ENCODE results near the gene DNAJC16.

Gene DNAJC16

GRCh38 chr1:15540186-15540585 lies 13.5 kb downstream of the DNAJC16 start:
- DNase-seq (ENCODE audit: low read depth) = no peak

DNA sequence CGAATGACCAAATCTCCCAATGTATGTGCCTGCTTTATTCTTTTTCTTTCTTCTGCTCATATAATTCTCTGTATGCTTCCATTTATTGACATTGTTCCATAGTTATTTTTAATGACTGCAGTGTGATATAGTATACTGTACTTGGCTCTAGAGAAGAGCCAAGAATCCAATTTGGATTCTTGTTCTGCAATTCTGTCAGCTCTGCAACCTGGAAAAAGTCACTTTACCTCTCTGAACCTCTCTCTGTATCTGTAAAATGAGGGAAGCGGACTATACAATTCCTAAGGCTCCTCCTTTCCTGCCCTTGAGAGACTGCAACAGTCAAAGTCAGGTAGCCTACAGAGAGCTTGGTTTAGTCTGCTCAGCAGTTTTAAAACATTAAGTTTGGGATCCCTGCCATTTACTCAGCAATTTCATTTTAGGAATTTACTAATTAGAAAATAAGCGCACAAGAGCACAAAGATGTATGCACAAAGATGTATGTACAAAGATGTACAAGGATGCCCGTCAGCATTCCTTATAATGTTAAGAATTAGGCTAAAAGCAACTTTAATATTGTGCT lies 14.7 kb downstream of the DNAJC16 start:
- DNase-seq (ENCODE audit: low read depth) = no peak

GRCh38 chr1:15542388-15543250 lies 16.0 kb downstream of the DNAJC16 start:
- DNase-seq (ENCODE audit: low read depth) = no peak

GRCh38 chr1:15543251-15543588 lies 16.6 kb downstream of the DNAJC16 start:
- no peak for DNase-seq (ENCODE audit: low read depth)

DNA sequence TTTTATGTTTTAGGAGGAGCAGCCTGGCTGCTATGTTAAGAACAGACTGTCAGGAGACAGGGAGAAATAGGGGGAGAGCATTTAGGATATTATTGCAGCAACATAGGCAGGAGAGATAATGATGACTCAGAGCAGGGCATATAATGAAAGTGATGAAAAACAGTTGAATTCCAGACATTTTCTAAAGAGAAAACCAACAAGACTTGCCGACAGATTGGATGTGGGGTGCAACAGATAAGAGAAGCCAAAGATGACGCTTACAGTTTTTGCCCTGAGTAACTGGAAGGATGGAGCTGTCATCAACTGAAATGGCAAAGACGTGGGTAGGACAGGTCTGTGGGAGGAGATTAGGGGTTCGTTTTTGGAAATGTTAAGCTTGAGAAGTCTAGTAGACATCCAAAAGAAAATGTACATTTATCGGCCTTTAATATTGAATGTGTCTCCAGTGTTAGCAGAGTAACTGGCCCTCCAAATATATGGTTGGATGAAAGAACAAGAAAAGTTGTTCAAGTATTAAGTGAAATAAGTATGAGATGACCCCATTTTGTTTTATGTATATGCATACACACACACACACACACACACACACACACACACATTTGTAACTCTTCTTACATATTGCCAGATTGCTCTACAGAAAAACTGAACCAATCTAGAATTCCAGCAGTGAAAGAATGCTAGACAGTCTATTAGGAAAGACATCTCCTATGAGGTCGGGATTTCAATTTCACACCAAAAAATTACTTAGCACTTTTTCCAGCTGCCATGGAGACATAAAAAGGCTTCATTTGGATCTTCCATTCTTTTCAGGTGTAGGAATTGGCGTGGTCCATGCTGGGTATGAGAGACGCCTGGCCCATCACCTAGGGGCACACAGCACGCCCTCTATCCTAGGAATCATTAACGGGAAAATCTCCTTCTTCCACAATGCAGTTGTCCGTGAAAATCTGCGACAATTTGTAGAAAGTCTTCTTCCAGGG lies 17.2 kb downstream of the DNAJC16 start:
- DNase-seq (ENCODE audit: low read depth) = no peak

DNA sequence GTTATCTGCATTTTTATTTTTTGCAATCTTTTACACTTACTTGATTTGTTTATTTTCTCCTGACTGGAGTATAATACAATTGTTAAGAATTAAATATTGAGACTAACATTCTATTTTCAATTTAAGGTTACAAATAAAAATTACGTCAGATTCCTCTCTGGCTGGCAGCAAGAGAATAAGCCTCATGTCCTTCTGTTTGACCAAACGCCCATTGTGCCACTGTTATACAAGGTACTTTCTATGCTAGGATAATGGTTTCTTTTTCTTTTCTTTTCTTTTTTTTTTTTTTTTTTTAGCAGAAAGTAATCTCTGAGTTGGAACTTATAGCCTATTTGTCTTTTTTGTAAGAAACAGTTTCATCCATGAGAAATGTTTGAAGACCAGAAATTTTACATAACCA lies 20.0 kb downstream of the DNAJC16 start:
- no peak for DNase-seq (ENCODE audit: low read depth)

DNA sequence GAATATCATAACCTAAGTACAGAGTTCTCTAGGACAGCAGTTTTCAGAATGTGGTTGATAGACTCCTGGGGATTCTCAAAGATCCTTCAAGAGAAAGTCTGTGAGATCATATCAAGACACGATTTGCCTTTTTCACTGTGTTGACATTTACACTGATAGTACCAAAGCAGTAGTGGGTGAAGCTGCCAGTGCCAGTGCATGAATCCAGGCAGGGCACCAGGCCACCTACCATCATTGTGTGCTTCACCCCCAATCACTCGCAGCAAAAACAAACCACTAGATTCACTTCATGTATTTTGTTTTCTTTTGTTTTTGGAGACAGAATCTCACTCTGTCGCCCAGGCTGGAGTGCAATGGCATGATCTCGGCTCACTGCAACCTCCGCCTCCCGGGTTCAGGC lies 23.9 kb downstream of the DNAJC16 start:
- no peak for DNase-seq (ENCODE audit: low read depth)

- no peak for DNase-seq (ENCODE audit: low read depth)
Measured at GRCh38 chr1:15557008-15557407, 30.4 kb downstream of the DNAJC16 start.

GRCh38 chr1:15557594-15557993 lies 30.9 kb downstream of the DNAJC16 start:
- no peak for DNase-seq (ENCODE audit: low read depth)

GRCh38 chr1:15558516-15558915 lies 31.9 kb downstream of the DNAJC16 start:
- DNase-seq (ENCODE audit: low read depth) = no peak

GRCh38 chr1:15559189-15559810 lies 32.7 kb downstream of the DNAJC16 start:
- no peak for DNase-seq (ENCODE audit: low read depth)

- no peak for DNase-seq (ENCODE audit: low read depth)
Measured at GRCh38 chr1:15568387-15569073, 41.9 kb downstream of the DNAJC16 start.

DNA sequence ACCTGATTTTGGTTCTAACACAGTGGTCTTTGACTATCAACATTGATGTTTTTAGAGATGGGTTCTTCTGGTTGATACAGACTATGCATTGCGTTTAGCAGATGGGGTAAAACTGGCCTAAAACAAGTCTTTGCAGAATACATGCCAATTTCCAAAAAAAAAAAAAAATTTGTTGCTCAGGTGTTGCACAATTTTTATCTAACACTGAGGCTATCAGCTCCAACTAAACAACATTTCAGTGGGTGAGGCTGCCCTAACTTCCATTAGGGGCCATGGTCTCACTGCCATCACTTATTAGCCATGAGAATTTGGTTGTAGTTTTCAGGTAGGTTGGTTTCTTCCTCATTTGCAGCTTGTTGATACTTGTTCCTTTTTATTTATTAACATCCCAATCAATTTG lies 44.2 kb downstream of the DNAJC16 start:
- DNase-seq (ENCODE audit: low read depth) = no peak

DNA sequence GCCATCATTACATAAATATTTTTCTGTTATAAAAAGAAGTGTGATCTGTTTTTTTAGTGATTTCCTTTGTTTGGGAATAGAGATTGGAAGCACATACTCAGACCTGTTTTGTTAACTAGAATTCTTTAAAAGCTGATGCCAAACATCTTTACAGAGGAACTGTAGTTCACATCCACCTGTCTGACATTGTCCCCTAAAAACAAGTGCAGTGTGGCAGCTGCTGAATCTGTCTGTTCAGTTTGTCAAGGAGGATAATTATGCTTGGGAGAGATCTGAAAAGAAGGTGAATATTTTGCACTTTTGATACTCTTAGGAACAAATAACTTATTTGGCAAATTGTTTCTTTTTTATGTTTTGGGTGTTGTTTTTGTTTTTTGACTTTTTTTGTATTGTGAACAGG lies 44.6 kb downstream of the DNAJC16 start:
- DNase-seq (ENCODE audit: low read depth) = no peak

- DNase-seq (ENCODE audit: low read depth) = no peak
Measured at GRCh38 chr1:15573477-15573876, 46.8 kb downstream of the DNAJC16 start.

GRCh38 chr1:15574741-15575140 lies 48.1 kb downstream of the DNAJC16 start:
- DNase-seq (ENCODE audit: low read depth) = no peak

DNA sequence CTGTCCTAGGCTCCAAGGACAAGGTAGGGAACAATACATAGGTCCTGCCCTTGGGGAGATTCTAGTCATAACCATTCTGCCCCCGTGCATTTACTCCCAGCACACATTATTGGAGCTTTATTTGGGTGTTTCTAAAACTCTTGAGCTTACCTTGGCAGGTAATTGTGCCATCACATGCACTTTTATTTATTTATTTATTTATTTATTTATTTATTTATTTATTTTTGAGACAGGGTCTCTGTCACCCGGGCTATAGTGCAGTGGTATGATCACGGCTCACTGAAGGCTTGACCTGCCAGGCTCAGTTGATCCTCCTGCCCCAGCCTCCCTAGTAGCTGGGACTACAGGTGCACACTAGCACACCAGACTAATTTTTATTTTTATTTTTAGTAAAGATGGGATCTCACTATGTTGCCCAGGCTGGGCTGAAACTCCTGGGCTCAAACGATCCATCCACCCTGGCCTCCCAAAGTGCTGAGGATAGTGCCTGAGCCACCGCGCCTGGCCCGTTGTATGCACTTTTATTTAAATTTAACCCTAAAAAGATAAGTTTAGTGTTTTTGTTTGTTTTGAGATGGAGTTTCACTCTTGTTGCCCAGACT lies 49.0 kb downstream of the DNAJC16 start:
- DNase-seq (ENCODE audit: low read depth) = no peak

GRCh38 chr1:15577691-15578090 lies 51.0 kb downstream of the DNAJC16 start:
- no peak for DNase-seq (ENCODE audit: low read depth)

DNA sequence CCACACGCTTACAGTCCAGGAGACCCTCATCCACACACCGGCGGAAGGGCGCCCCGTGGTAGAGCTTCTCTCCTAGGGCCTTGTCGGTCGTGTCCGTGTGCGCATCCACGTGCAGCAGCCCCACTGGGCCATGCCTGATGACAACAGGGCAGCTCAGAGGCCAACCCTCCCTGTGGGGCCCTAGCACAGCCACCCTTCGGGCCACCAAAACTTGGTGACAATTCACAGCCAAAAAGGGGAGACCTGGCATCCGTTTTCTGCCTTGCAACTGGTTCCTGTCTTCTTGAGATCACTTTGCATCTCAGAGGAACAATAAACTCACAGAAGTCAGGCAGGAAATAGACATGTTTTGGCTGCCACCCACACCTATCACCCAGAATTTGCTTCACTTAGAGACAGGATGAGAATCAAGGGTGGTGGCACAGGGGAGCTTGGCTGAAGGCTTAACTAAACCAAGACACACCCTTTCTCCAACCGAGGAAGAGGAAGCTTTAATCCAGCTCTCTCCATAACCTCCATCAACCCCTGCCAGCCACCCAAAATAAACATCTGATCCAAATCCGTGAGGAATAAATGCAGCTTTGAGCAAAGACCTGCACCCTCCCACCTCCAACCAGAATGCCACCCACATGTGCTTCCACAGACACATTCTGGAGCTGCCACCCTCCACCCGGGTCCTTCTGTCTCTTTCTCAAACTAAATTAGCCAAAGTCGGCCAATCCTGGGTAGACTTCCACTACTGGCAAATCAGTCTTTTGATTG lies 52.5 kb downstream of the DNAJC16 start:
- no peak for DNase-seq (ENCODE audit: low read depth)

DNA sequence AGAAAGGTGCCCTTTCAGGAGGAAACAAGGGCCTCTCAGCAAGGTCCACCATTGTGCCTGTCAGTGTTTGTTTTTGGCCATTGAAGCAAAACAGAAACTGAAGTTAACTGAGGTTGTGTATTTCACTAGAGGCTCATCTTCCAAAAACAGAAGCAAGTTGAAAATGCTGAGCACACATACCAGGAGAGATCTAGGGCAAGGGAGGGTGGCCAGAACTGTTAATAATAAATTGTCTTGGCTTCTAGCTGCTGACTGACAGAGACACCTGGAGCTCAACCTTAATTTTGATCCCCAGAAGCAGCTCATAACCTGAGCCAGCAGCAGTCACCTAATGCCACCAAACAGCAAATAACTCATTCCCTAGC lies 53.0 kb downstream of the DNAJC16 start:
- no peak for DNase-seq (ENCODE audit: low read depth)

Data from CMK (cell line).